ENCODE results near the gene CACNA1D.

CACNA1D gene

DNA sequence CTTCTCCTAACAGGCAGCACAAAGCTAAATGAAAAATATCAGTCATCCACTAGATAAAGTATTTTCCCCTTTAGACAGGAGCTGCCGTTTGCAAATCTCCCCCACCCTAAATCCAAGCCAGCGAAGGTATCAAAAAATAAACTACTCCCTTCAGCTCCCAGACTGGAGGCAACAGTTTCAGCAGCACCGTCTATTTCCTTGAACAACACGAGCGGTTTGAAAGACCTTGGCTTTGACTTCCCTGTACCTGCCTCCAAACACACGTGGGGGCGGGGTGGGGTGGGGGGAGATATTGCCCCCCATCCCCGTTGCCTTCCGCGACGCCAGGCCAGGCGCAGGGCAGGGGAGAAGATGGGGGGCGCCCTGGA lies 832 bp upstream of the CACNA1D start:
- H3K4me3 ChIP-seq, result peak overlapping the region in 4 of 7 experiments; percentile 53 to 64 (median 58)
- no peak overlapping the region for H3K27ac ChIP-seq

- H3K4me3 ChIP-seq, result peak overlapping the region; percentile 9 to 33 (median 21)
- H3K27ac ChIP-seq, result no peak overlapping the region
Measured at GRCh38 chr3:53495146-53495519, 722 bp downstream of the CACNA1D start.

GRCh38 chr3:53495520-53496391 lies 1.3 kb downstream of the CACNA1D start:
- Histone ChIP-seq H3K4me3 (peak overlapping the region; percentile 9 to 33 (median 21)), H3K27ac (no peak overlapping the region)

GRCh38 chr3:53496392-53496670 lies 1.9 kb downstream of the CACNA1D start:
- Histone ChIP-seq H3K4me3 (no peak overlapping the region), H3K27ac (no peak overlapping the region)

GRCh38 chr3:53496984-53497383 lies 2.6 kb downstream of the CACNA1D start:
- no peak overlapping the region for H3K27ac ChIP-seq
- H3K4me3 ChIP-seq, result no peak overlapping the region

DNA sequence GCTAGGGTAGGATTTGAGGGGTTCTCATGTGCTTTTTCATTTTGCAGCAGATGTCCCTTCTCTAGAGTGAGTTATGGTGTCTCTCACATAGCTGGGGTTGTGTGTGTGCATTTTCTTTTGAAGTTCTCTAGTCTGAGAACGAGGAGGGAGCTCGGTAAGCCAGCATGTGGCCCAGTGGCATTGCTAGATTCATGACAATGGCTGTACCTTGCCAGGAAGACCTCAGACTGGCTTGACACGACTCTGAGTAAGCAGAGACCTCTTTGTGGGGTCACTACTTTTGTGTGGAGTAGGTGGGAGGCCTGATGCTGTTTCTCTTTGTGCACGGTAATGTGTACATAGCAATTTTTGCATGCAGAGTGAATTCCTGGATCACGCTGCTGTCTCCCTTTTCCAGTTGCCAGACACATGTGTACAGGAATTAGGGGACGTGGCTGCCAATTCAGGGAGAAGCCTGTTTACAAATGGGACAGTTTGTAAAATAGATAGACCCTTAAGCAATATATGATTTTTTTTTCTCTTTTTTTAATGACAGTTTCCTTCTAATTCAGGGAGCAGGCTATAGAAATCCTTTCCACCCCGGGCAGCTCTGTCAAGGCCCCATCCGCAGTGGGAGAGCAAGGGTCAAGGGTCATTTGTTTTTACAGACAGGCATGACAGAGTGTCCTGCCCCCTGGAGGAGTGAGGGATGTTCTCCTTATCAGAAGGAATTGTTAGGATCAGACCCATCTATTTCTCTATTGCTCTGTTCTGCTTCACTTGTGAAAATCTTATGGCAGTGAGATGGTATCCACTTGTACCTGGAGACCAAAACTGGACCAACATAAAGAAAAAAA lies 4.6 kb downstream of the CACNA1D start:
- Histone ChIP-seq H3K4me3 (no peak overlapping the region), H3K27ac (no peak overlapping the region)

- H3K4me3 ChIP-seq, result no peak overlapping the region
- no peak overlapping the region for H3K27ac ChIP-seq
Measured at GRCh38 chr3:53500165-53500777, 5.9 kb downstream of the CACNA1D start.

GRCh38 chr3:53501178-53501577 lies 6.8 kb downstream of the CACNA1D start:
- Histone ChIP-seq H3K27ac (no peak overlapping the region), H3K4me3 (no peak overlapping the region)

- H3K4me3 ChIP-seq, result no peak overlapping the region
- no peak overlapping the region for H3K27ac ChIP-seq
Measured at GRCh38 chr3:53502737-53503136, 8.3 kb downstream of the CACNA1D start.

DNA sequence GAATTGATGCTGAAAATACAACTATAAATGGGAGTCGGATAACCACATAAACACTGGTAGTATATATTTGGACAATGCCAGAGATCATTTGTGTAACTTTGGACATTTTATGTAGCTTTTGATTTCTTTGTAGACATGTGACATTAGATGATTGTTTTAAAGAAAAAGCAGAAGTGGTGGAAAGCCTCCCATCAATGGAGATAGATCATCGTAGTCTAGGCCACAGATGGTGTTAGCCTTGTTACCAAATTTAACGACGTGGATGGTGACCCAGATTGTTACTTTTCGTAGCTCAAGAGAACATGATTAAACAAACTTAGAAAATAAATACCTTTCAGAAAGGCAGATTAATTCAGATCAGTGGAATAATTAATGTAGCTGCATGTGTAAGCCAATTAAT lies 8.8 kb downstream of the CACNA1D start:
- no peak overlapping the region for H3K4me3 ChIP-seq
- H3K27ac ChIP-seq, result no peak overlapping the region

- Histone ChIP-seq H3K4me3 (no peak overlapping the region), H3K27ac (no peak overlapping the region)
Measured at GRCh38 chr3:53506110-53506762, 11.8 kb downstream of the CACNA1D start.

DNA sequence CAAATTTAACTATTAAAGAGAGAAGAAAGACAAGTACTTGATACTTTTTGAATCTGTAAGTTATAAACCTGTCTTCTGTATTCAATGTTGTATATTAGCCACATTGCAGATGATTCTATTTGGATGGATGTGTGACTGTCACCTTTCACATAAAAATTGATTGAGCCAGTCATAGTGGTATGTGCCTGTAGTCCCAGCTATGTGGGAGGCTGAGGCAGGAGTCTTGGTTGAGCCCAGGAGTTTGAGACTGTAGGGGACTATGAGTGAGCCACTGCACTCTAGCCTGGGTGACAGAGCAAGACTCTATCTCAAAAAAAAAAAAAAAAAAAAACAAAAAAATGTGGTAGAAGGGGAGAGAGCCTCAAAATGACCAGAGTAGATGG lies 12.3 kb downstream of the CACNA1D start:
- H3K4me3 ChIP-seq, result no peak overlapping the region
- H3K27ac ChIP-seq, result no peak overlapping the region

DNA sequence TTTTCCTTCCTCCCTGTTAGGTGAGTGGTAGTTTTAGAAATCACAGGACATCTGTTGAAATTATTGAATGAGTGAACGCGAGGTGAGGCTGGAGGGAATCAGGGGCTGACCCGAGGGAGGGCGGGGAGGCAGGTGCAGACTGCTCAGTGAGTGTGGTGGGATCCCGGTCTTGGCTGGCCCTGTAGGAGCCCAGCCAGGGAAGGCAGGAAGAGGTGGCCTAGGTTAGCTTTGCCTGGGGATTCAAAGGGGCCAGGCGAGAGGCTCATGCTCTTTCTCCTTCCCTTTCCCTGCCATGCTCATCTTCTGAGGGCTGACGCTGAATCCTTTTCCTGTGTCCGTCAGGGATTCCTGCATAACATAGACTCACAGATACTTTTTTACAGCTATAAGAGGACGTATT lies 15.1 kb downstream of the CACNA1D start:
- Histone ChIP-seq H3K27ac (no peak overlapping the region), H3K4me3 (no peak overlapping the region)

- H3K27ac ChIP-seq, result no peak overlapping the region
- no peak overlapping the region for H3K4me3 ChIP-seq
Measured at GRCh38 chr3:53510508-53510907, 16.1 kb downstream of the CACNA1D start.

- Histone ChIP-seq H3K4me3 (no peak overlapping the region), H3K27ac (no peak overlapping the region)
Measured at GRCh38 chr3:53511246-53511645, 16.8 kb downstream of the CACNA1D start.

GRCh38 chr3:53513556-53514190 lies 19.3 kb downstream of the CACNA1D start:
- Histone ChIP-seq H3K4me3 (no peak overlapping the region), H3K27ac (no peak overlapping the region)

GRCh38 chr3:53516339-53516738 lies 21.9 kb downstream of the CACNA1D start:
- H3K4me3 ChIP-seq, result no peak overlapping the region
- H3K27ac ChIP-seq, result no peak overlapping the region

GRCh38 chr3:53518495-53518981 lies 24.1 kb downstream of the CACNA1D start:
- Histone ChIP-seq H3K4me3 (no peak overlapping the region), H3K27ac (no peak overlapping the region)

DNA sequence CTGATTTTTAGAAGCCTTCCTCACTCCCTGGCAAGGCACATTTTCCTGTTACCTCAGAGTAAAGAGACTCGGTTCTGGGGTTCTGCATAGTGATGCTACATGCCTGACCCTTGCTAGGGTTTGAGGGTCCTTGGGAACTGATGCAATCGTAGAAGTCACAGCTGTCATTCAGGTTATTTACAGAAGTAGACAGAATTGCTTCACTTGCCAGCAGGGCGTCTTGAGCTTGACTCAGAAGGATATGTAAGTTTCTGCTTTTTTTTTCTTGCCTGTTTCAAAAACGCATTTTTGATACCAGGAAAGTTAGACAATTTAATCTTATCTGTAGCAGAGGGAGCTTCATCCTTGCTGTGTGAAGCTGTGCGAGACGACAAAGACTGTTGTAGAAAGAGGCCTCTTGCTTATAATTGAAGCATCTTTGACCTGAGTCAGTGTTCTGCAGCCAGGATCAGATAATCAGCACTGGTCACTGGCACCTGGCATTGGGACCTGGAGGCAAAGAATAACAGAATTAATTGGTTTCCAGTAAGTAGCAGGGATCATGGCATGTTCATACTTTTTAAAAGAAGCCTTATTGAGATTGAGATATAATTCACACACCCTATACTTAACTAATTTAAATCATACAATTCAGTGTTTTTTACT lies 24.8 kb downstream of the CACNA1D start:
- no peak overlapping the region for H3K27ac ChIP-seq
- no peak overlapping the region for H3K4me3 ChIP-seq

All from skin epidermis (tissue), 12 donors.